Stimulated activated naive CD8-positive, alpha-beta T cell treated with anti-CD3 and anti-CD28 coated beads, Interleukin-15, Interleukin-2, amounts not matched to agents 100 U/mL and 50 U/mL, for 24 hours (primary cell): ENCODE measurements around the gene SMCO4.
A peak's percentile ranks its signal among the peaks of the same experiment; 100 is the strongest.
"Not testable (repeated sequence)": the region's sequence is repeated elsewhere in the genome, so short reads cannot be mapped to it uniquely, and the experiment has no call there.

Source experiments
- ATAC-seq: fragments of 150-1000 bp; cut with Tn5 transposase; one replicate; pipeline ENCODE4 v1.10.0; 2021
- DNase-seq: peaks from one replicate; pipeline ENCODE4 v3.0.0; 2021

The SMCO4 gene

DNA sequence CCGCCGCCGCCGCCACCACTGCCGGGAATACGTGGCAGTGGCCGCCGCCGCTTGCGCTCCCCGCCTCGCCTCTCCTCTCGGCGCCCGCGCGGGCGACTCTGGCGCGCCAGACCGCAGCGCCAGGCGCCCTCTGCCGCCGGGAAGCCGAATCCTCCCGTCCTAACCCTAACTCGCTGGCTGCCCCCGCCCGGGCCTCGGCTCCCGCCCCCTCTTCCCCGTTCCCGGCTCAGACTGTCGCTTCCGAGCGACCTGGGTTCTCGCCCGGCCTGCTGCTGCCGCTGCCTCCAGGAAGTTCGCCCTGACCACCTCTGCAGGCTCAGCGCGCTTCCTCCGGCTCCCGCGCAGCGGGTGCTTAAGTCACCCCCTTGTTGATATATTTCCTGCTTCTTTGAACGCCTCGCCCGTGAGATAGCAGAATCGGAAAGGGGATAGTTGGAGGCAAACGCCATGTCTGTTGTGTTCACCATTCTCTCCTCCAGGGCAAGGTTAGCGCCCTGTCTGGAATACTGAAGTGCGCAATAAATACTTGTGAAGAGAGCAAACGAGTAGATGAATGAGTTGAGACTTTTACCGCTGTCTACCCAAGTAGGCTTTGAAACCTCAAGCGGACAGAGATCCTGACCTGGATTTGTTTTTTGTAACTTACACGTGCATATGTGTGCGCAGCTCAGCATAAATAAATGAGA is at the start of gene SMCO4:
Gene SMCO4 (minus strand): TSS at position 100 of the 686 bp plus-strand sequence. CDS start 64,202 bp downstream, outside the sequence.
- ATAC-seq (peak; percentile 81), DNase-seq (peak; percentile 78)

DNA sequence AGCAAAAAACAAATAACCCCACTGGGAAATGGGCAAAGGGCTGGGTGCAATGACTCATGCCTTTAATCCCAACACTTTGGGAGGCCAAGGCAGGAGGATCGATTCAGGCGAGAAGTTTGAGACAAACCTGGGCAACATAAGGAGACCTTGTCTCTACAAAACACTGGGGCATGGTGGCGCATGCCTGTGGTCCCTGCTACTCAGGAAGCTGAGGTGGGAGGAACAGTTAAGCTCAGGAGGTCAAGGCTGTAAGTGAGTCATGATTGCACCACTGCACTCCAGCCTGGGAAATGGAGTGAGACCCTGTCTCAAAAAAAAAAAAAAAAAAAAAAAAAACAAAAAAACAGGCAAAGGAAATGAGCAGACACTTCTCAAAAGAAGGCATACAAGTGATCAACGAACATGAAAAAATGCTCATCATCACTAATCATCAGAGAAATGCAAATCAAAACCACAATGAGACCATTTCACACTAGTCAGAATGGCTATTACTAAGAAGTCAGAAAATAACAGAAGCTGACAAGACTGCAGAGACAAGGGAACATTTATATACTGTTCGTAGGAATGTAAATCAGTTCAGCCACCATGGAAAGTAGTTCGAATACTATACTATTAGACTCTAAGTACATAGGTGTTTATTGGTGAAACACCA is 48.2 kb upstream of the SMCO4 start:
- ATAC-seq (no peak), DNase-seq (no peak)

DNA sequence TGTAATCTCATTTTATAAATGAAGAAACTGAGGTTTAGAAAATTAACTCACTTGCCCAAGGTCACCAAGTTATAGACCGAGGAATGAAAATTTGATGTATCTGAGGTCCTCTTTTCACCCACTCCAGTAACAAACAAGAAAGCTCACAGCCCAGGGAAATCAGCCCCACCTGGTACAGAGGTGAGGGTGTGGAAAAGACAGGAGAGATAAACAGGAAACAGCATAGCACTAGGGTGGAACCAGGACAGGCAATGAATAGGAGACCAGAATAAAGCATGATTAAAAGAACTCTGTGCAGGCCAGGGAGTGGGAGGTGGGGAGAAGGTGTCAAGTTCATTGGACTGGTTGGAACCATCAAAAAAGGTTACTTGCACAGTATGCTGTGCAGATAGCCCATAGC is 46.2 kb upstream of the SMCO4 start:
- DNase-seq (no peak), ATAC-seq (no peak)

GRCh38 chr11:93587858-93588581 is 44.8 kb upstream of the SMCO4 start:
- no peak for DNase-seq
- no peak for ATAC-seq

- DNase-seq, ATAC-seq: not testable (repeated sequence)
Observed at GRCh38 chr11:93587425-93587824, 44.2 kb upstream of the SMCO4 start.

- no peak for DNase-seq
- ATAC-seq, result no peak
Observed at GRCh38 chr11:93585758-93586157, 42.6 kb upstream of the SMCO4 start.

GRCh38 chr11:93583490-93583889 is 40.3 kb upstream of the SMCO4 start:
- DNase-seq, result no peak
- no peak for ATAC-seq

- DNase-seq (no peak), ATAC-seq (no peak)
Observed at GRCh38 chr11:93579187-93579751, 36.1 kb upstream of the SMCO4 start.

GRCh38 chr11:93577286-93577685 is 34.1 kb upstream of the SMCO4 start:
- no peak for ATAC-seq

GRCh38 chr11:93576870-93577269 is 33.7 kb upstream of the SMCO4 start:
- not testable (repeated sequence) for DNase-seq, ATAC-seq

More at GRCh38 chr11:93577286-93577685, 34.1 kb upstream of the SMCO4 start:
- no peak for DNase-seq

- ATAC-seq, result no peak
- no peak for DNase-seq
Observed at GRCh38 chr11:93574638-93575220, 31.5 kb upstream of the SMCO4 start.

DNA sequence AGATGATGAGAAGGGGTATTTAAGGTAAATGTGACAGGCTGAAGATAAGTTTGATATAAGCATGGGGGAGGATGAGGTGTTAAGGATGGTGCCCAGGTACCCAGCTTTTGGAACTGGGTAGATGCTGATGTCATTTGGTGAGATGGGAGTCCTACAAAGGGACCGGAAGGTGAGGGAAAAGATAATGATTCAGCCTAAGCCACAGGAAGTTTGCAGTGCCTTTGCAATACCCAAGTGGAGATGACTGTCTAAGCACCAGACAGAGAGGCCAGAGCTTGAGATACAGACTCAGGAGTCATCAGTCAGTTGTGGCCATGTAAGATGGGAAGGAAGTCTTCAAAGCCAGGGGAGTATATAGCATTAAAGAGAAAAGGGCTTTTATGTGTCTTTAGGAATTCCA is 30.0 kb upstream of the SMCO4 start:
- ATAC-seq (no peak), DNase-seq (no peak)

DNA sequence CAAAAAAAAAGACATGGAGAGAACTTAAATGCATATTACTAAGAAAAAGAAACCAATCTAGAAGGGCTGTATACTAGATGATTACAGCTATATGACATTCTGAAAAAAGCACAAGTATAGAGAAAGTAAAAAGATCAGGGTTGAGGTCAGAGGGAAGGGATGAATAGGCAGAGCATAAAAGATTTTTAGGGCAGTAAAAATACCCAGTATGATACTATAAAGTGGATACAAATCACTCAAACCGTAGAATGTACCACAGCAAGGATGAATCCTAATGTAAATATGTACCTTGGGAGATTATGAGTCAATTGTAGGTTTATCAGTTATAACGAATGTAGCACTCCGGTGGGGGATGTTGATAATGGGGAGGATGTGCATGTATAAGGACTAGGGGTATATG is 29.4 kb upstream of the SMCO4 start:
- ATAC-seq (no peak), DNase-seq (no peak)

DNA sequence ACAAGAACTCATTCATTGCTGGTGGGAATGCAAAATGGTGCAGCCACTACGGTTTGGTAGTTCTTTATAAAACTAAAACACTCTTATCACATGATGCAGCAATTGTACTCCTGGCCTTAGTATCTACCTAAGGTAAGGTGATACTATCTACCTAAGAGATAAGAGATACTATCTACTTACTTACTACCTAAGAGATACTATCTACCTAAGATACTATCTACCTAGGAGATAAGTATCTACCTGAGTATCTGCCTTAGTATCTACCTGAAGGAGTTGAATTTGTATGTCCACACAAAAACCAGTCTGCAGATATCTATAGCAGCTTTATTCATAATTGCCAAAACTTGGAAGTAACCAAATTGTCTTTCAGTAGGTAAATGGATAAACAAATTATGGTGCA is 29.0 kb upstream of the SMCO4 start:
- DNase-seq (no peak), ATAC-seq (no peak)

DNA sequence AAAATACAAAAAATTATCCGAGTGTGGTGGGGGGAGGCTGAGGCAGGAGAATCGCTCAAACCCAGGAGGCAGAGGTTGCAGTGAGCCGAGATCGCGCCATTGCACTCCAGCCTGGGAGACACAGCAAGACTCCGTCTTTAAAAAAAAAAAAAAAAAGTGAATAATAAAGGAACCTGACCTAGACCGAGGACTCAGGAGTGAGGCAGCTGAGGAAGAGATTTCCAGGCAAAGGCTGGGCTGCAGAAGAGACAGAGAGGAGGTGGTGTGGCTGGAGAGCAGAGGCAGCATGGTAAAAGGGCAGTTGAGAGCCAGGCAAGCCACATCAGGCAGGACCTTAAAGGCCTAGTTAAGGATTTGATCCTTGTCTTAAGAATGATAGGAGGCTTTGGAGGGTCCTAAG is 28.4 kb upstream of the SMCO4 start:
- no peak for ATAC-seq
- DNase-seq, result no peak

DNA sequence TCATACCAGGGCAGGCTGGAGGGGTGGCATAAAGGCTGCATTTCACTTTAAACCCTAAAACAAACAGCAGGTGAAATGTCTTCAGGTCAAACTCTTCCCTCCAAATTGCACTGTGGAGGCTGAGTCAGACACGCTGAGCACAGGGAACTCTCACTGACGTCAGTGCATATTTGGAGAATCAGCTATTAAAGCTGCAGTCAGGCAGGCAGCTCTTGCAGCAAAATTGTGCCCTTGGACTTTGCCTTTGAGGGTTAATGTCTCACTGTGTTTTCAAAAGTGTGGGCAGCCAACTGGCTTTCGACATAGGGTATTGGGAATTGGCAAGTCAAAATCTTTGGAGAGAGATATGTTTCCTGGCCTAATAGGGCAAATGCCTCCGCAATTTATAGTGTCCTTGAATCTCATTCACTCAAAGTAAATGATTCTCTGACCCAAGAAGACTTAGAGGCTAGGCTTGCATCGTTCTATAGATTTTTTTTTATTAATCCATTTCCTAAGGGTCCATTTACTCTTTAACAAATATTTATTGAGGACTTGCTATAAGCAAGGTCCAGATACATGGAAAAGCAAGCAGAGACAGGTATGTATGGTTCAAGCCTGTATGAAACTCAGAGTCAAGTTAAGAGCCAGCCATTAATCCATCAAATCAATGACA is 27.7 kb upstream of the SMCO4 start:
- no peak for ATAC-seq
- DNase-seq, result no peak

- ATAC-seq (no peak), DNase-seq (no peak)
Observed at GRCh38 chr11:93569496-93569895, 26.3 kb upstream of the SMCO4 start.

- ATAC-seq, result no peak
- DNase-seq, result no peak
Observed at GRCh38 chr11:93568726-93569125, 25.5 kb upstream of the SMCO4 start.

- ATAC-seq, result no peak
- DNase-seq, result no peak
Observed at GRCh38 chr11:93567401-93567895, 24.3 kb upstream of the SMCO4 start.

DNA sequence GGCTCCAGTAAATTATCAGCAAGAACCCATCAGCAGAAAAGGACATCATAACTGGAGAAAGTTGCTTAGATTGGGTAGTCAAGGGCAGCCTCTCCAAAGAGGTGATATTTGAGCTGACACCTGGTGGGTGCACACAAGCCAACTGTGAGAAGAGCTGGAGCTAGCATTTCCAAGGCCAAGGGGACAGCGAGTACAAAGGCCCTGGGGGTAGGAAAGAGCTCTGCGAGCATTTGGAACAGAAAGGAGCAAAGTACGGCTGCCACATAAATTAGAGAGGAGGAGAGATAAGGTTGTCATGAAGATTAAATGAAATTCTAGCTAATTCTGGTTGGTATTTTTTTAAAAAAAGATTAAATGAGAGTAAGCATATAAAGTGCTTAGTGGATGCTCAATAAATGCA is 21.7 kb upstream of the SMCO4 start:
- ATAC-seq (no peak), DNase-seq (no peak)

- no peak for ATAC-seq
- DNase-seq, result no peak
Observed at GRCh38 chr11:93563857-93564256, 20.7 kb upstream of the SMCO4 start.
